Gastrocnemius medialis (tissue), 4 donors: ENCODE results near the gene XYLT1. TPM values are rescaled to one million over a fixed set of nuclear protein-coding genes. Genes with fewer than 3 reads are reported as not detected.

Experiments used
- ATAC-seq, 2 donors: fragments of 150-250 bp; one replicate each; pipeline ENCODE4 v1.9.1; 2016
- DNase-seq, 2 donors: peaks; one replicate each; pipeline ENCODE4 v3.0.0-alpha.2; 2019
- H3K27ac ChIP-seq, 4 donors: fragments of 200-600 bp; sonication (generic); 1 replicate in 1 of 4; 2 replicates in 3 of 4; pipeline ENCODE4 v1.5.1; 2016 to 2018; ENCODE audit warnings: mild to moderate bottlenecking in 2 of 4, moderate library complexity in 1 of 4
- H3K27me3 ChIP-seq, 3 donors: fragments of 200-600 bp; sonication (generic) in 2 of 3; 1 replicate in 1 of 3; 2 replicates in 2 of 3; pipeline versions ENCODE4 v1.5.1 to v1.6.0; 2016 to 2019; ENCODE audit warnings: mild to moderate bottlenecking in 1 of 3, moderate library complexity in 1 of 3
- H3K36me3 ChIP-seq, 2 donors: fragments of 200-600 bp; sonication (generic) in 1 of 2; one replicate each; pipeline ENCODE4 v1.5.1; 2017 to 2018
- H3K4me1 ChIP-seq, 2 donors: fragments of 200-600 bp; sonication (generic) in 1 of 2; one replicate each; pipeline ENCODE4 v1.5.1; 2016 to 2017; ENCODE audit warnings: mild to moderate bottlenecking in 2 of 2
- H3K4me3 ChIP-seq, 4 donors: fragments of 200-600 bp; sonication (generic) in 3 of 4; 1 replicate in 1 of 4; 2 replicates in 3 of 4; pipeline ENCODE4 v1.5.1; 2016 to 2019; ENCODE audit warnings: mild to moderate bottlenecking in 2 of 4
- H3K9me3 ChIP-seq, 3 donors: fragments of 200-600 bp; sonication (generic) in 2 of 3; 1 replicate in 1 of 3; 2 replicates in 2 of 3; pipeline ENCODE4 v1.5.1; 2016 to 2019
- POLR2A ChIP-seq, 2 donors: fragments of 450-650 bp; IDR thresholded peaks; one replicate each; pipeline ENCODE4 v1.6.1; 2017; ENCODE audit warnings: antibody characterized with exemption in 2 of 2, mild to moderate bottlenecking in 2 of 2, moderate library complexity in 2 of 2
- in situ Hi-C, 4 donors: fragments of 200-750 bp; cut with MboI; loops; one replicate each; pipeline versions ENCODE4 v1.15.0 to v1.8.0; 2017; ENCODE audit warnings: low sequenced_read_pairs in 4 of 4
- intact Hi-C: fragments of 100-400 bp; cut with DNase I; formaldehyde crosslinking; loops from one replicate; pipeline ENCODE4 v1.15.1; 2023; ENCODE audit warnings: low total_unique reads
- total RNA-seq, 4 donors: library from RNA; depleted of rRNA; stranded (reverse); fragments of >200 nt; gene quantifications; one replicate each; pipeline versions ENCODE4 v1.1.0 to v1.2.3, GENCODE V29; 2016
- TF ChIP-seq, protein P1 (sequence below), 5 experiments: fragments of 450-650 bp in 3 of 5; fragments of 200-600 bp in 2 of 5; sonication (generic) in 2 of 5; IDR thresholded peaks in 4 of 5; conservative IDR thresholded peaks in 1 of 5; 1 replicate in 4 of 5; 2 replicates in 1 of 5; pipeline ENCODE4 v1.5.1; 2016 to 2019; ENCODE audit warnings: antibody characterized with exemption in 5 of 5, mild to moderate bottlenecking in 3 of 5, moderate library complexity in 3 of 5

XYLT1 gene
- total RNA-seq, 4 donors from 2014 or later, result 0.87 to 7.9 (median 1.4) TPM

DNA sequence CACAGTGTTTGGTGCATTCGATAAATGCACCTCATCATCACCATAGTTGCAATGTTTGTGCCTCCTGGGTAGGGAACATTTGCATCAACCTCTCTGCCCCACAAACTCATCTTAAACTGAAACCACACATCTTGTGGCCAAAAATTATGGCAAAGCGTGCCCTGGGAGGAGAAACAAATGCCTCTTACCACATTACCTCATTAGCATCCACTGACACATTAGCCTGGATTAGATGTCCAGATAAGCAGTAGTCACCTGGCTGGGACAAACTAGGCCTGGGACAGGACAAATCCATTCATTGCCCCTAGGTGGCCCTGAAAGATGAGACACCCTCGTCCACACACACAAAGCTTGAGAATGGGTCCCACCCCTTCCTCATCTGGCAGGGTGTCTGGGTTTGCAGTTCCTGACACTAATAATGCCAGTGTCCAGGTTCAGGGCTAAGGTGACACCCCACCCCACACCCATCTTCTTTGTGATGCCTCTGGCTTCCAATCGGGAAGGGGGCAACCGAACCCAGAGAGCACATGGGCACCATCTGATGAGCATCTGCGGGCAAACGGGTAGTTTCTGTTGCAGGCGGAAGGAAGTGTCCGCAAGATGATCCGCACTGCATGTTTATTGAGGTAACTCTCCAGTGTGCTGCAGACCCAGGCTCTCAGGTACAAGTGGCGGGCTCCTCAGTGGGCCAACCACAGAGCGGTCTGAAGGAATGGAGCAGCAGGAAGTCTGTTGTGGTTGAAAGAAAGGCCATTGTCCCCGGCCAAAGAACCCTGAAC, 8.6 kb downstream of the XYLT1 start:
- H3K27me3 ChIP-seq, result peaks cover 0 to 6% (median 3%) of the 10 kb centered on the region in 3 donors
- no peak overlapping the region for H3K27ac ChIP-seq
- H3K9me3 ChIP-seq, result no peaks in the 10 kb centered on the region
- TF ChIP-seq POLR2A (IDR thresholded peaks at IDR 0.05), result no peak
- TF ChIP-seq, protein P1, sequence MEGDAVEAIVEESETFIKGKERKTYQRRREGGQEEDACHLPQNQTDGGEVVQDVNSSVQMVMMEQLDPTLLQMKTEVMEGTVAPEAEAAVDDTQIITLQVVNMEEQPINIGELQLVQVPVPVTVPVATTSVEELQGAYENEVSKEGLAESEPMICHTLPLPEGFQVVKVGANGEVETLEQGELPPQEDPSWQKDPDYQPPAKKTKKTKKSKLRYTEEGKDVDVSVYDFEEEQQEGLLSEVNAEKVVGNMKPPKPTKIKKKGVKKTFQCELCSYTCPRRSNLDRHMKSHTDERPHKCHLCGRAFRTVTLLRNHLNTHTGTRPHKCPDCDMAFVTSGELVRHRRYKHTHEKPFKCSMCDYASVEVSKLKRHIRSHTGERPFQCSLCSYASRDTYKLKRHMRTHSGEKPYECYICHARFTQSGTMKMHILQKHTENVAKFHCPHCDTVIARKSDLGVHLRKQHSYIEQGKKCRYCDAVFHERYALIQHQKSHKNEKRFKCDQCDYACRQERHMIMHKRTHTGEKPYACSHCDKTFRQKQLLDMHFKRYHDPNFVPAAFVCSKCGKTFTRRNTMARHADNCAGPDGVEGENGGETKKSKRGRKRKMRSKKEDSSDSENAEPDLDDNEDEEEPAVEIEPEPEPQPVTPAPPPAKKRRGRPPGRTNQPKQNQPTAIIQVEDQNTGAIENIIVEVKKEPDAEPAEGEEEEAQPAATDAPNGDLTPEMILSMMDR (IDR thresholded peaks at IDR 0.05 in 4 of 5, conservative IDR thresholded peaks at IDR 0.05 in 1 of 5), result no peak
- H3K4me1 ChIP-seq, result no peaks in the 10 kb centered on the region
- ATAC-seq (no peak), DNase-seq (no peak)
- intact Hi-C loops, result loop anchor here (10.0 kb wide), 1 partner anchor 267 kb away; no protein-coding TSS in a partner anchor
- no peaks in the 10 kb centered on the region for H3K36me3 ChIP-seq
- H3K4me3 ChIP-seq, result no peak overlapping the region
- in situ Hi-C loops, result loop anchor here in 2 of 4 donors (10.0 to 25.0 kb wide), 4 partner anchors 187 to 600 kb away; no protein-coding TSS in a partner anchor

DNA sequence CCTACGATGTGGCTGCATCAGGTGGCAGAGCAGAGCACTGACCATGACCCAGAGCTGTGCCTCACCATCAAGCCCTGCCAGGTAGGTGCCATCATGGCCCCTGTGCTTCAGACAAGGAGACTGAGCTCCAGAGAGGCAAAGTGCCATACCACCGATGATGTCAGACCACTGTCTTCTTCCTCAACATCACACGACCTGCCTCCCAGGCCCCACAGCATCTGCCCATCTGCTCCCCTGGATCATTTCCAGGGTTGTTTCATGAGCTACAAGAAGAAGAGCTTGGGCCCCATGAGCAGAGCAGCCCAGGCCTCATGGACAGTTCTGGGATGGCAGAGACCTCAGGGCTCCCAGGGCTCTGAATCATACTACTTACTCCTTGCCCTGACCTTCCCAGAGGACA, 9.9 kb downstream of the XYLT1 start:
- intact Hi-C loops (loop anchor here (10.0 kb wide), 1 partner anchor 266 kb away; no protein-coding TSS in a partner anchor), in situ Hi-C loops (loop anchor here in 2 of 4 donors (10.0 to 25.0 kb wide), 4 partner anchors 186 to 599 kb away; no protein-coding TSS in a partner anchor)
- H3K4me3 ChIP-seq, result no peak overlapping the region
- H3K4me1 ChIP-seq, result no peaks in the 10 kb centered on the region
- no peaks in the 10 kb centered on the region for H3K36me3 ChIP-seq
- TF ChIP-seq, protein P1 (IDR thresholded peaks at IDR 0.05 in 4 of 5, conservative IDR thresholded peaks at IDR 0.05 in 1 of 5), result no peak
- no peak for TF ChIP-seq POLR2A (IDR thresholded peaks at IDR 0.05)
- no peak for ATAC-seq
- H3K9me3 ChIP-seq, result no peaks in the 10 kb centered on the region
- H3K27ac ChIP-seq, result no peak overlapping the region
- H3K27me3 ChIP-seq, result peaks cover 0 to under 1% (median 0%) of the 10 kb centered on the region in 3 donors
- no peak for DNase-seq

DNA sequence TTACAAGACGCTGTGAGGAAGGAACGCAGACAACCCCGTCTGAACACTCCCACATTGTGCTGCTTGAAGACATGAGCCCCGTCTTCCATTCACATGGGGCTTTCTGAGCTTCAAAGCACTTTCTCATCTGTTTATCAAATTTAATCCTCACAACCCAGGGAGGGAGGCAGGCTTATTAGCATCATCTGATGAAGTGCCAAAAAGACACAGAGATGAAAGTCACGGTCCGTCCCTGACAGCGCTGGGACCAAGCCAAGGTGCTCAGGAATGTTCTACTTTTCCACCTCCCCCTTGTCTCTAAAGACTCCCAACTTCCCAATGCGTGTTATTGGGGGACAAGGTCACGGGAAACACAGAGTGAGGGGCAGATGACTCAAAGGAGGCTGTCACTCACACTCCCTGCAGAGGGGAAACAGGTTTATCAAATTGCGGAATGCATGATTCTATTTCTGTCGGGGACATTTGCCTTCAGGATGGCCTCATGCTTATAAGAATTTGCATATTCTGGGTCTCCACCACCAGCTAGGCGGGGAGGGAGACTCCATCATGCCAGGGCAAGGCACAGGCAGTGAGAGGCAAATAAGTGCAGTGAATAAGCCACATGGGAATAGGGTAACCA, 10.7 kb downstream of the XYLT1 start:
- H3K9me3 ChIP-seq, result no peaks in the 10 kb centered on the region
- ATAC-seq (no peak), DNase-seq (no peak)
- in situ Hi-C loops, result loop anchor here in 2 of 4 donors (10.0 to 25.0 kb wide), 4 partner anchors 185 to 598 kb away; no protein-coding TSS in a partner anchor
- no peaks in the 10 kb centered on the region for H3K36me3 ChIP-seq
- intact Hi-C loops, result loop anchor here (10.0 kb wide), 1 partner anchor 265 kb away; no protein-coding TSS in a partner anchor
- no peaks in the 10 kb centered on the region for H3K4me1 ChIP-seq
- no peaks in the 10 kb centered on the region for H3K27me3 ChIP-seq
- no peak for TF ChIP-seq POLR2A (IDR thresholded peaks at IDR 0.05)
- TF ChIP-seq, protein P1 (IDR thresholded peaks at IDR 0.05 in 4 of 5, conservative IDR thresholded peaks at IDR 0.05 in 1 of 5), result no peak
- H3K4me3 ChIP-seq, result no peak overlapping the region
- no peak overlapping the region for H3K27ac ChIP-seq

DNA sequence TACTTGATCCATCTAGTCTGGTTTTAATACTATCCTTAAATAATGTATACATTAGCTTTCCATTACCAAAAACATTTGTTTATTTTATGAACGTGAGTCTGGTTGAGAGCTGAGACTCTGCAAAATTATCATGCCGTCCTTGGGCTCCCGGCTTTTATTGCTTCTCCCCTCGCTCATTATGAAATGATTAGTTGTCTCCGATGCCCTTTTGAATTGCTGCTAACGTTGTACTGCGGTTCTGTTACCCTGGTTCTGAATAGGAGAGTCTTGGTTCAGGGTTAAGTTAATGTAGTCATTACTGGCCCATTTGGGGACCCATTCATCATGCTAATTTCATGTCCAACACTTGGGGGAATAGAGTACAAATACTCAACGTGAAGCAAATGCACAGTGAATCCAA, 12.8 kb downstream of the XYLT1 start:
- TF ChIP-seq, protein P1 (IDR thresholded peaks at IDR 0.05 in 4 of 5, conservative IDR thresholded peaks at IDR 0.05 in 1 of 5), result no peak
- no peak for TF ChIP-seq POLR2A (IDR thresholded peaks at IDR 0.05)
- no peak overlapping the region for H3K4me3 ChIP-seq
- H3K27me3 ChIP-seq, result no peaks in the 10 kb centered on the region
- H3K27ac ChIP-seq, result no peak overlapping the region
- no peak for ATAC-seq
- no peaks in the 10 kb centered on the region for H3K36me3 ChIP-seq
- intact Hi-C loops (no loop called here), in situ Hi-C loops (loop anchor here in 2 of 4 donors (25.0 kb wide), 3 partner anchors 221 to 596 kb away; no protein-coding TSS in a partner anchor)
- H3K4me1 ChIP-seq, result no peaks in the 10 kb centered on the region
- DNase-seq, result no peak
- H3K9me3 ChIP-seq, result no peaks in the 10 kb centered on the region
